ENCODE measurements around the gene LRRC46.

- TF ChIP-seq CTCF (IDR thresholded peaks at IDR 0.05) (no peak), POLR2A (IDR thresholded peaks at IDR 0.05; ENCODE audit: low read depth) (no peak)
Observed at GRCh38 chr17:47870056-47870455, 38.6 kb downstream of the LRRC46 start.

All from esophagus muscularis mucosa (tissue), 3 donors.